Hematopoietic multipotent progenitor cell (in vitro differentiated cells): ENCODE data around the gene TRMT1. TPM values are rescaled to one million over a fixed set of nuclear protein-coding genes. Genes with fewer than 3 reads are reported as not detected.
"Not testable (repeated sequence)": the region's sequence is repeated elsewhere in the genome, so short reads cannot be mapped to it uniquely, and the experiment has no call there.

ENCODE experiments used
- DNase-seq, 3 donors: peaks; one replicate each; pipeline ENCODE4 v3.0.0-alpha.2; 2011 to 2015; ENCODE audit warnings: low read depth in 2 of 3, low spot score in 2 of 3
- total RNA-seq: library from RNA; depleted of rRNA; stranded (reverse); fragments of >200 nt; gene quantifications from one replicate; pipeline ENCODE4 v1.2.3, GENCODE V29; 2012

TRMT1 gene
- 60.9 TPM for total RNA-seq

DNA sequence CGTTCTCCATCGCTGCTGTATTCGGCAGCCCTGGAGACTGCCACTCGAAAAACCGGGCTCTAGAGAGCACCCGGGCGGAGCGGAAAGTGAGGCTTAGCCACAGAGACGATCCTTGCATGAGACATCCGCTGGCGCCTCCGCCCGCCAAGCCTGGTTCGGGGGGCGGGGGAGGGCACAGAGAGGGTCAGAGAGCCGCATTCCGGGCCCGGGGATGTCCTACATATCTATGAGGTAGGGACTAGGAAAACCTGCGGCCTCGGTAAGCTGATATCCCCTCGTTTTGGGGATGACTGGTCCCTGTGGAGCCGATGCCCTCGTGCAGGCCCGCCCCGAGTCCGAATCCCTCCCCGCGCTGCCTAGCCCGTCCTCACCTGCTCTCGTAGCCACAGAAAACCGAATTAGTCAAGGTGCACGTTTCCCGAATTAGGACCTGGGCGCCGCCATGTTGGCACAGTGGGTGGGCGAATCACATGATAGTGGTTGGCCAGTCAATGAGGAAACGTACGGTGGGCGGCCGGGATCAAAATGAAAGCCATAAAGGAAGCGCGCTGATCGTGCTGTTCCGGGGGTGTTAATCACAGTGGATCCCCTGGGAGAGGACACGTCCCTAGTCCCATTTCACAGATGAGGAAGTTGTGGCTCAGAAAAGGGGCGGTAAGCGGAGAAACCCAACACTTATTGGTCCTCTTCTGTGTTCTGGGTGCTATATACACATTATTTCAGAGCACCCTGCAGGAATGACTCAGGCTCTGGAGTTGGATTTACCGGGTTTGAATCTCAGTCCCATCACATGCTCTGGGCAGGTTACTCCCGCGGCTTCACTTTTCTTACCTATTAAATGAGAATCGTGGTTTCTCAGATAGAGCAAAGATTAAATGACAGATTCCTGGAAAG is at the start of gene TRMT1:
TRMT1 (minus strand) TSS at position 459 of the 894 bp plus-strand sequence; CDS start at position 118, 341 bp downstream.
- peak; percentile 77 to 95 (median 91) for DNase-seq

DNA sequence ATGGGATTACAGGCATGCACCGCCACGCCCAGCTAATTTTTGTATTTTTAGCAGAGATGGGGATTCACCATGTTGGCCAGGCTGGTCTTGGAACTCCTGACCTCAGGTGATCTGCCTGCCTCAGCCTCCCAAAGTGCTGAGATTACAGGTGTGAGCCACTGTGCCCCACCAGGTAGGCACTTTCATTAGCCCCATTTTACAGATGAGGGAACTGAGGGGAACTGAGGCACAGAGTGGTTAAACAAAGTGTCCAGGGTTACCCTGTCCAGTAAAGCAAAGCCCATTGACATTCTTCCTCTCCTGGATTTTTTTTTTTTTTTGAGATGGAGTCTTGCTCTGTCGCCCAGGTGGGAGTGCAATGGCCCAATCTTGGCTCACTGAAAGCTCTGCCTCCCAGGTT is 49.6 kb upstream of the TRMT1 start:
- not testable (repeated sequence) for DNase-seq

- no peak for DNase-seq
Measured at GRCh38 chr19:13165162-13165997, 48.8 kb upstream of the TRMT1 start.

GRCh38 chr19:13164343-13165161 is 48.0 kb upstream of the TRMT1 start:
- DNase-seq: peak in 2 of 3 donors; percentile 92 to 93

DNA sequence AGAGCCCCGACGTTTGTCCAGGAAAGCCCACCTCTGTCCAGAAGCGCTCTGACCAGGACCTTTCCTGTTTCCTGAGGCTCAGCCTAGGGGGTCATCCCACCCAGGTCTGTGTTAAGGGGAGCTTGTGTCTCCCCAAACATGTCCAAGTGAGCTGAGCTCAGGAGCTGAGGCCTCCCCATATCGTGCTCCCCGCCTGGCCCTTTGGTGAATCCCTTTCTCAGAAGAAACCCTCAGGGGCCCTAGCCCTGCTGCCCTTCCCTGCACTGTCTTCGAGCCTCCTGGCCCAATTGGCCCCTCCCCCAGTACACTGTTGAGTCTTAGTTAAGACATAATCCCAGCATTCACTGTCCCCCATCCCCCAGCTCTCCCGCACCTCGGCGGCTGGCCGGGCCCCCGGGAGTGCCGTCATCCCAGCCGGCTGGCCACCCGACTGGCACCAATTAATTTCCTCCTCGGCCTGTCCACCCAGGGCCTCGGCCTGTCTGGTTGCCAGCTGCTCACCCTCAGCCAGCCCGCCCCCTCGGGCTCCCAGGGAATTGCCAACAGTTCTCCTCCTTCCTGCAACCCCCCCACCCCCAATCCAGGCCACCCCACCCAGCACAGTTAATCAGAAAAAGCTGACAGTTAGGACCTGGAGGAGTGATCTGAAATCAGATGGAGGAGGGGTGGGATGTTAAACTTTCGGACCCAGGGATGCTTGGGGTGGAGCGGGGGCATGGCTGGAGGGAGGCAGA is 47.2 kb upstream of the TRMT1 start:
- peak in 1 of 3 donors; percentile 64 for DNase-seq

DNA sequence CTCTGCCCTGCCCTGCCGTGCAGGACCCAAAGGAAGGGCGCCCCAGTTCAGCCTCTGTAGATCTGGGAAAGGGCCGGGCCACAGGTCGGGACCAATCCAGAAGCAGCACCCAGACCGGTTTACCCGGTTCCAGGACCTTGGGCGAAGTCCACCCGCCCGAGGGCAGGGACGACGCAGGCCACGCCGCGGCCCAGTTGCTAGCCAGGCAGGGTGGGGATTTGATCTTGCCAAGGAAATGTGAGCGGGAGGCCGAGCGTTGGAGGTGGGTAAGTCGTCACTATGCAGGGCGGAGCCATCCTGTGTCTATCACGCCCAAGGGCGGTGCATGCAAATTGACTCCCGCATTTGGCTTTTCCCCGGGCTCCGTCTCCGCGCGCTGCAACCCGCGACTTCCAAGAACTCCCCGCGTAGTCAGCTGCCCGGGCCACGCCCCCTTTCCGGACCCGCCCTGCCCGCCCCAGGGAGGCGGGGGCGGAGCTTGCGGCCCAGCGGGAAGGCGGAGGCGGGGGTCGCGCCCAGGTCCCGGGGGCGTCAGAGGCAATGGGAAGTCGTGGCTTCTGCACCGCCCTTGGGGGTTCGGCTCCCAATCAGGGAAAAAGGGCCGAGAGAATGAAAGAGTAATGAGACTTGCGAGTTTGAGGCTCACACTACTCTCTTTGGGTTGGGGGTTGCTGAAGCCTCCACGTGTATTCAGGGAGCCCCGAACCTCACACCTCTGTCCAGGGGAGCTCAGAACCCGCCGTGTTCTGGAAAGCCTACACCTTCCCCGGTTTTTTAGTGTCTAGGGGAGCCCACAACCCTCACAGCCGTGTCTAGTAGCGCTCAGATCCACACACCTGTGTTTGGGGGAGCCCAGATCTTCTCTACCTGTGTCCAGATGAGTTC is 46.4 kb upstream of the TRMT1 start:
- DNase-seq: peak; percentile 55 to 89 (median 86)

GRCh38 chr19:13160557-13160956 is 44.0 kb upstream of the TRMT1 start:
- no peak for DNase-seq

GRCh38 chr19:13159713-13160112 is 43.2 kb upstream of the TRMT1 start:
- DNase-seq: no peak

GRCh38 chr19:13155472-13156359 is 39.2 kb upstream of the TRMT1 start:
- peak; percentile 63 to 77 (median 75) for DNase-seq

- peak; percentile 61 to 85 (median 79) for DNase-seq
Measured at GRCh38 chr19:13154911-13155471, 38.5 kb upstream of the TRMT1 start.

- DNase-seq: peak in 1 of 3 donors; percentile 29
Measured at GRCh38 chr19:13154241-13154778, 37.8 kb upstream of the TRMT1 start.

GRCh38 chr19:13153569-13154240 is 37.2 kb upstream of the TRMT1 start:
- DNase-seq: no peak

GRCh38 chr19:13152974-13153568 is 36.5 kb upstream of the TRMT1 start:
- DNase-seq: peak; percentile 92 to 100 (median 97)

DNA sequence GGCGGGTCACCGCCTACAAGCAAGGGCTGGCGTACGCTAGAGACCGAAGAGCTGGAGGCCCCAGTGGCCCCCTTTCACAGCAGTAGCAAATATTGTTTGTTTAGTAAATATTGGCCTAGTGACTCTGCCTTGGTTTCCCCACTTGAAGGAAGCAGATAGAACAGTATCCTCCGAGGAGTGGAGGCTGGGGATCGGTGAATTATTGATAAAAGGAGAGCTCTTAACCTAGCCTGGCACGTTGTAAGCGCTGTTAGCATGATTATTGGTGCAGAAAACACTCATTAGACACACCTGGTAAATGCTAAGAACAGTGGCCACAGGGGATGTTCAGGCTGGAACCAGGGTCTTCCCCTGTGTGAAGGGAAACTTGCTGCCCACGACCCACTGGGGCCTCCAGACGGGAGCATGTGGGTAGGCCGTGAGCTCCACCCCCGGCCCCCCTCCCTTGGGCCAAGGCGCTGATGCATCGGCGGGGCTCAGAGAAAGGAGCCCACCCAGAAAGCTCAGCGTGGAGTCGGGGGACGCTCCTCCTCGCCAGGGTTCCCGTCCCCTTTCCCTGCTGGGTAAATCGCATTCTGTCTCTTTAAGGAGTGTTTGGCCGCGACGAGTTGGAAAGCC is 35.9 kb upstream of the TRMT1 start:
- DNase-seq: no peak

- DNase-seq: peak; percentile 88 to 95 (median 95)
Measured at GRCh38 chr19:13151605-13152355, 35.2 kb upstream of the TRMT1 start.
